Parathyroid adenoma (tissue), 2 donors: ENCODE measurements around the gene GJC1.
A peak's percentile ranks its signal among the peaks of the same experiment; 100 is the strongest.

ENCODE experiments used
- H2AFZ ChIP-seq: fragments of 300-600 bp; sonication (generic); one replicate; pipeline ENCODE4 v1.7.0; 2017; ENCODE audit warnings: antibody characterized with exemption, mild to moderate bottlenecking
- H3K27ac ChIP-seq: fragments of 300-600 bp; sonication (generic); one replicate; pipeline ENCODE4 v1.7.0; 2017
- H3K27me3 ChIP-seq: fragments of 300-600 bp; sonication (generic); one replicate; pipeline ENCODE4 v1.7.0; 2017; ENCODE audit warnings: low read length; ENCODE audit not compliant: control insufficient read depth, insufficient read depth
- H3K36me3 ChIP-seq: fragments of 300-600 bp; sonication (generic); one replicate; pipeline ENCODE4 v1.7.0; 2017; ENCODE audit warnings: low read length; ENCODE audit not compliant: control insufficient read depth, insufficient read depth
- H3K4me1 ChIP-seq: fragments of 300-600 bp; sonication (generic); one replicate; pipeline ENCODE4 v1.7.0; 2017; ENCODE audit warnings: control low read depth
- H3K4me2 ChIP-seq: fragments of 300-600 bp; sonication (generic); one replicate; pipeline ENCODE4 v1.7.0; 2017; ENCODE audit warnings: low read length
- H3K4me3 ChIP-seq: fragments of 300-600 bp; sonication (generic); one replicate; pipeline ENCODE4 v1.7.0; 2017; ENCODE audit warnings: low read depth, low read length
- H3K79me2 ChIP-seq: fragments of 300-600 bp; sonication (generic); one replicate; pipeline ENCODE4 v1.7.0; 2017; ENCODE audit warnings: control low read depth
- H3K9ac ChIP-seq: fragments of 300-600 bp; sonication (generic); one replicate; pipeline ENCODE4 v1.7.0; 2017; ENCODE audit warnings: mild to moderate bottlenecking
- H3K9me3 ChIP-seq: fragments of 300-600 bp; sonication (generic); one replicate; pipeline ENCODE4 v1.7.0; 2017; ENCODE audit warnings: low read length; ENCODE audit not compliant: control insufficient read depth
- CTCF ChIP-seq: fragments of 300-600 bp; sonication (generic); IDR thresholded peaks from one replicate; pipeline ENCODE4 v1.7.0; 2017; ENCODE audit warnings: antibody characterized with exemption, mild to moderate bottlenecking
- donor health status: primary hyperparathyroidism.

Gene GJC1

GRCh38 chr17:44760474-44761308 lies 69.4 kb downstream of the GJC1 start:
- H3K4me3 ChIP-seq: no peak overlapping the region
- no peak overlapping the region for H3K27ac ChIP-seq
- H3K4me2 ChIP-seq: no peak overlapping the region
- H3K36me3 ChIP-seq: no peaks in the 10 kb centered on the region
- H3K9ac ChIP-seq: no peak overlapping the region
- no peaks in the 10 kb centered on the region for H3K4me1 ChIP-seq
- no peak overlapping the region for H2AFZ ChIP-seq
- no peaks in the 10 kb centered on the region for H3K79me2 ChIP-seq
- H3K27me3 ChIP-seq: no peaks in the 10 kb centered on the region
- H3K9me3 ChIP-seq: no peaks in the 10 kb centered on the region
- no peak for TF ChIP-seq CTCF

DNA sequence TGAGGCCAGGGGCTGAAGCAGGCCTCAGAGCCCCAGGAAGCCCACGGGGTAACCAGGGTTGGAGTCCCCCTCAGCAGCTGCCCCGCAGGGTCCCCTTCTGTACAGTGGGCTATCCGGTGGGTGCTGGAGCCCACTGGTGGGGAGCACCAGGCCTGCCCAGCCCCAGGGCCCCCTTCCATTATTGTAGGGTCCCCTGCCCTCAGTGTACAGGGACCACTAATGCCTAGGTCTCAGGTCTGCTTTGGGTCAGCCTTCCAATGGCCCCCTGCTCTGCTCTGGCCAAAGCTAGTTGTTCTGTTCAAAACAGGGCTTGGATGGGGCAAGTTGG lies 70.2 kb downstream of the GJC1 start:
- H2AFZ ChIP-seq: no peak overlapping the region
- H3K9ac ChIP-seq: no peak overlapping the region
- no peaks in the 10 kb centered on the region for H3K36me3 ChIP-seq
- no peaks in the 10 kb centered on the region for H3K27me3 ChIP-seq
- no peaks in the 10 kb centered on the region for H3K4me1 ChIP-seq
- H3K27ac ChIP-seq: no peak overlapping the region
- TF ChIP-seq CTCF: no peak
- no peak overlapping the region for H3K4me3 ChIP-seq
- H3K4me2 ChIP-seq: no peak overlapping the region
- no peaks in the 10 kb centered on the region for H3K9me3 ChIP-seq
- H3K79me2 ChIP-seq: no peaks in the 10 kb centered on the region

DNA sequence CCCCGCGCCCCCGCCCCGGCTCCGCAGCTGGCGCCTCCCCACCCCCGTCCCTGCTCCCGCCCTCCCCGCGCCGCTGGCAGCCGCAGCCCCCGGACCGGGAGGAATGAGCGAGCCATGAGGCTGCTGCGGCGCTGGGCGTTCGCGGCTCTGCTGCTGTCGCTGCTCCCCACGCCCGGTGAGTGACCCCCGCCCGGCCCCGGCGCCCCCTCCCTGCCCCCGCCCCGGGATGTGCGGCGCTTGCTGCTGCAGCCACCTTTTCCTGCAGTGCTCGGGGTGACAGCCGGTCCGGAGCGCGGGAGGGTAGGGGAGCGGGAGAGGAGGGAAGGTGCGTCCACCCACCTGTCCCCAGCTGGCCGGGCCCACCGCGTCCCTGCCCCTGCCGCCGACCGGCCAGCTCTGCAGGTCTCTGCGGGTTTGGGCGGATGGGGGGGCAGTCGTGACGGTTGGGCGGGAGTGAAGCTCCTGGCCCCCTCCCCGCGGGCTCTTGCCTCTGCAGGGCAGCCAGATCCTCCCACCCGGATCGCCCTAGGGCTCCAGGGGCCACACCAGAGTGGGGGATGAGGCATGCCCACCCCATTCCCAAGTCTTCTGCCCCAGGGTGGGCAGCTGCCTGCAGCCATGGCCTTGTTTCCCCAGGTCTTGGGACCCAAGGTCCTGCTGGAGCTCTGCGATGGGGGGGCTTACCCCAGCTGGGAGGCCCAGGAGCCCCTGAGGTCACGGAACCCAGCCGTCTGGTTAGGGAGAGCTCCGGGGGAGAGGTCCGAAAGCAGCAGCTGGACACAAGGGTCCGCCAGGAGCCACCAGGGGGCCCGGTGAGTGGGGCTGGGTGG lies 70.8 kb downstream of the GJC1 start:
- no peaks in the 10 kb centered on the region for H3K79me2 ChIP-seq
- H3K27me3 ChIP-seq: no peaks in the 10 kb centered on the region
- no peaks in the 10 kb centered on the region for H3K9me3 ChIP-seq
- no peak overlapping the region for H3K4me3 ChIP-seq
- H3K36me3 ChIP-seq: no peaks in the 10 kb centered on the region
- no peak overlapping the region for H3K9ac ChIP-seq
- H3K4me1 ChIP-seq: no peaks in the 10 kb centered on the region
- H2AFZ ChIP-seq: peak overlapping the region; percentile 53
- peak overlapping the region; percentile 58 for H3K4me2 ChIP-seq
- TF ChIP-seq CTCF: no peak
- no peak overlapping the region for H3K27ac ChIP-seq

GRCh38 chr17:44758414-44759085 lies 71.5 kb downstream of the GJC1 start, which contains the start of gene ADAM11:
Gene ADAM11 (plus strand): TSS chr17:44758988. CDS start chr17:44759200, 212 bp downstream.
- Histone ChIP-seq H3K27ac (no peak within 1 kb of the TSS), H3K9me3 (no peaks in the 10 kb centered on the region), H2AFZ (peak within 1 kb of the TSS; percentile 87), H3K4me1 (no peaks in the 10 kb centered on the region), H3K4me2 (peak within 1 kb of the TSS; percentile 58), H3K4me3 (no peak within 1 kb of the TSS), H3K36me3 (no peaks in the 10 kb centered on the region), H3K9ac (no peak within 1 kb of the TSS), H3K27me3 (no peaks in the 10 kb centered on the region), H3K79me2 (no peaks in the 10 kb centered on the region)
- no peak for TF ChIP-seq CTCF
